ENCODE data around the gene RFT1.

GRCh38 chr3:53144446-53144845 is 14.2 kb upstream of the RFT1 start:
- TF ChIP-seq CTCF (IDR thresholded peaks at IDR 0.05) (no peak), POLR2A (IDR thresholded peaks at IDR 0.05) (no peak)
